ENCODE measurements around the gene TBC1D16.

Gene TBC1D16

DNA sequence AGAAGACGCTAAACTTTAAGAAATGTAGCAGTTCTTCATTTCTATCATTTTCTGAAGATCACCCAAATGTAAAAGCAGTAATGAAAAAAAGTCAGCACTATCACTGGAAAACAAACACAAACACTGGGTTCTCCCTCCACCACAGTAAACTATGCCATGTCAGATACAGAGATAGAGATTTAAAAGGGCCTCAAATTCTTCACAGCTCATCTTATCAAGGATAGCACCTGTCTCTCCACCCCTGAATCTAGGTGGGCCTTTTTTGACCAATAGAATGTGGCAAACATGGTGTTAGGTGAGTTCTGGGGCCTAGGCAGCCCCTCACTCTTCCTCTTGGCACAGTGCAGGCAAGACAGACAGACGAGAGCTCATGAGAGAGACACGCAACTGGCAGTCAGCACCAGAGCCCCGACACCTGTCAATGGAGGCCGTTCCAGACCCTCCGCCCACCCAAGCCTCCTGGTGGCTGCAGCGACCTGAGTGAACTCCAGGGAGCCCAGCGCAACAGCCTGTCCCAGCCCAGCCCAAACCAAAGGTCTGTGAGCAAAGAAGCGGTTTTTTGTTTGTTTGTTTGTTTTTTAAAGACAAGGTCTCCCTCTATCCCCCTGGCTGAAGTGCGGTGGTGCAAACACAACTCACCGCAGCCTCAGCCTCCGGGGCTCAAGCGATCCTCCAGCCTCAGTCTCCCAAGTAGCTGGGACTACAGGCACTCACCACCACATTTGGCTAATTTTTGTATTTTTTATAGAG lies 79.8 kb downstream of the TBC1D16 start:
- Histone ChIP-seq H3K4me3 (replicated peaks; ENCODE audit: low read depth, low read length) (no peak overlapping the region), H3K36me3 (ENCODE audit: control insufficient read depth, insufficient read depth, low read length) (no peaks in the 10 kb centered on the region), H3K27me3 (replicated peaks; ENCODE audit: control insufficient read depth, insufficient read depth, low read length) (no peaks in the 10 kb centered on the region)
- DNase-seq (ENCODE audit: extremely low read depth, insufficient read length), result no peak
- TF ChIP-seq, protein P1, sequence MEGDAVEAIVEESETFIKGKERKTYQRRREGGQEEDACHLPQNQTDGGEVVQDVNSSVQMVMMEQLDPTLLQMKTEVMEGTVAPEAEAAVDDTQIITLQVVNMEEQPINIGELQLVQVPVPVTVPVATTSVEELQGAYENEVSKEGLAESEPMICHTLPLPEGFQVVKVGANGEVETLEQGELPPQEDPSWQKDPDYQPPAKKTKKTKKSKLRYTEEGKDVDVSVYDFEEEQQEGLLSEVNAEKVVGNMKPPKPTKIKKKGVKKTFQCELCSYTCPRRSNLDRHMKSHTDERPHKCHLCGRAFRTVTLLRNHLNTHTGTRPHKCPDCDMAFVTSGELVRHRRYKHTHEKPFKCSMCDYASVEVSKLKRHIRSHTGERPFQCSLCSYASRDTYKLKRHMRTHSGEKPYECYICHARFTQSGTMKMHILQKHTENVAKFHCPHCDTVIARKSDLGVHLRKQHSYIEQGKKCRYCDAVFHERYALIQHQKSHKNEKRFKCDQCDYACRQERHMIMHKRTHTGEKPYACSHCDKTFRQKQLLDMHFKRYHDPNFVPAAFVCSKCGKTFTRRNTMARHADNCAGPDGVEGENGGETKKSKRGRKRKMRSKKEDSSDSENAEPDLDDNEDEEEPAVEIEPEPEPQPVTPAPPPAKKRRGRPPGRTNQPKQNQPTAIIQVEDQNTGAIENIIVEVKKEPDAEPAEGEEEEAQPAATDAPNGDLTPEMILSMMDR (IDR thresholded peaks at IDR 0.05; ENCODE audit: insufficient read depth, low read length, poor library complexity, severe bottlenecking), result no peak

- DNase-seq (ENCODE audit: extremely low read depth, insufficient read length), result no peak
- H3K36me3 ChIP-seq (ENCODE audit: control insufficient read depth, insufficient read depth, low read length), result no peaks in the 10 kb centered on the region
- H3K4me3 ChIP-seq (replicated peaks; ENCODE audit: low read depth, low read length), result no peak overlapping the region
- no peaks in the 10 kb centered on the region for H3K27me3 ChIP-seq (replicated peaks; ENCODE audit: control insufficient read depth, insufficient read depth, low read length)
- TF ChIP-seq, protein P1 (IDR thresholded peaks at IDR 0.05; ENCODE audit: insufficient read depth, low read length, poor library complexity, severe bottlenecking), result no peak
These were observed 80.5 kb downstream of the TBC1D16 start for GRCh38 chr17:79955167-79955549.

DNA sequence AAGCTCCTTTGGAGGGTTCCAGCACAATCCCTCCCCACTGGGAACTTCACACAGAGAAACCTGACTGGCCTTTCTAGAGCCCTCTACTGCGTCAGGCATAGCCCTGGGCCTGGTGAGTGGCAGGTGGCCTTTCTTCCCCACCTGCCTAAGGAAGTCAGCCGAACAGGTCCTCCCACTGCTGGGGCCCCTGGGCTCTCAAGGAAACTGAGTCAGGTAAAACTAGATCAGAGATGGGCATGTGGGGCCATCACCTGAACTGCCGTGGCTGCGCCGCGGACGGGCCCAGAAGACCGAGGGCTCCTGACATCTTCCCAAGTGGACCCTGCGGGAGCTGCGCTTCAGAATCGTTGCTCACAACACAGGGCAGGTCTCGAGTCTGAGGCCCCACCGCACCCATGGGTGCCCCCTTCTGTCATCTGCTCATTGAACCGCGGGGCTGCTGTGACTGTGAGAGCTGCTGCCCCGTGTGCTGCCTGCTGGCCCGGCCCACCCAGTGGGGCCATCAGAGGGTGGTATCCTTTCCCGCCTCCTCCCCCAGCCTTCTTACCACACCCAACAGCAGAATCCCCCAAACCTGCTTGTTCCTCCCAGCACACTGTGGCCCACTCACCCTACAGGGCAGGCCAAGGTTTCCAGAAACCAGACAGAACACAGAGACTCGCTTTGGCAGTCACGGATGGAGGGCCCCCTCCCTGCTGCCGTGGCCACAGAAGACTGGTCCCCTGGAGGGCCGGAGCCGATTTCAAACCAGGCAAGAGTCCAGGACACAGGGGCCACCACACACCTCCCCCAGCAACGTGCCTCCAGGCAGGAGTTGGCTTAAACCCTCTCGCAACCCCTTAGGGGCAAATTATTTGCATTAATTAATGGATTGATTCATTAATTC lies 81.1 kb downstream of the TBC1D16 start:
- Histone ChIP-seq H3K27me3 (replicated peaks; ENCODE audit: control insufficient read depth, insufficient read depth, low read length) (no peaks in the 10 kb centered on the region), H3K4me3 (replicated peaks; ENCODE audit: low read depth, low read length) (no peak overlapping the region), H3K36me3 (ENCODE audit: control insufficient read depth, insufficient read depth, low read length) (no peaks in the 10 kb centered on the region)
- DNase-seq (ENCODE audit: extremely low read depth, insufficient read length), result no peak
- TF ChIP-seq, protein P1 (IDR thresholded peaks at IDR 0.05; ENCODE audit: insufficient read depth, low read length, poor library complexity, severe bottlenecking), result no peak

DNA sequence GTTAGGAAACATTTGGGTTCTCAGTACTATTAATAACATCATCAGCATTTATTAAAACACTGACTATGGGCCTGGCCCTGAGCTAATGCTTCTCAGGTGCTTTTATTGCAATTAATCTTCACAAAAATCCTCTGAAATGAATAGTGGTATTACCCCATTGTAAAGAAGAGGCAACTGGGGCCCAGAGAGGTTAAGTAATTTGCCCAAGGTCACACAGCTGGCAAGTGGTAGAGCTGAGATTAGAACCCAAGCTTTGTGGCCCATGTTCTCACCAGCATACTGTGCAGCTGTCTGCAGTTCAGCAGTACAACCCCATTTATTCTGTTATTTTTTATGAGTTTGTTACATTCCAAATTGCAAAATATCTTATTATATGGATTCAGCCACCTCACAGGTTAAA lies 82.3 kb downstream of the TBC1D16 start:
- H3K4me3 ChIP-seq (replicated peaks; ENCODE audit: low read depth, low read length), result no peak overlapping the region
- TF ChIP-seq, protein P1 (IDR thresholded peaks at IDR 0.05; ENCODE audit: insufficient read depth, low read length, poor library complexity, severe bottlenecking), result no peak
- H3K27me3 ChIP-seq (replicated peaks; ENCODE audit: control insufficient read depth, insufficient read depth, low read length), result no peaks in the 10 kb centered on the region
- no peaks in the 10 kb centered on the region for H3K36me3 ChIP-seq (ENCODE audit: control insufficient read depth, insufficient read depth, low read length)
- DNase-seq (ENCODE audit: extremely low read depth, insufficient read length), result no peak

DNA sequence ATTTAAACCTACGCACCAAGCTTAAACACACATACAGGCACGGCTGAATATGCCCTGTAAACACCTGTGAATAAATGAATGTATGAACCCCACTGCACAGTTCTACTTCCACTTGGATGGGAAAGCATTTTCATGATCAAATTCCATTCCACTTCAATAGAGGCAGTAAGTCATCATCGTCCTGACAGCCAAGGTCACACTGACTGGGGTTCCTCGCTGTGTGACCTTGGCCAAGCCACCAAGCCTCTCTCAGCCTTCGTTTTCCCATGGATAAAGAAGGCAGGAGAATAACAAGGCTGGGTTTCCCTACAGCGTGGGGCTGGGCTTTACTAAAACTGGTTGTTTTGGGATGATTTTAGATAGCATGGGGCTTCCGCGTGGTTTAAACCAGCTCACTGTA lies 82.8 kb downstream of the TBC1D16 start:
- no peaks in the 10 kb centered on the region for H3K27me3 ChIP-seq (replicated peaks; ENCODE audit: control insufficient read depth, insufficient read depth, low read length)
- TF ChIP-seq, protein P1 (IDR thresholded peaks at IDR 0.05; ENCODE audit: insufficient read depth, low read length, poor library complexity, severe bottlenecking), result no peak
- H3K36me3 ChIP-seq (ENCODE audit: control insufficient read depth, insufficient read depth, low read length), result no peaks in the 10 kb centered on the region
- H3K4me3 ChIP-seq (replicated peaks; ENCODE audit: low read depth, low read length), result no peak overlapping the region
- DNase-seq (ENCODE audit: extremely low read depth, insufficient read length), result no peak
